Tracheal epithelial cell (primary cell): ENCODE data around the gene PFDN5. TPM values are rescaled to one million over a fixed set of nuclear protein-coding genes. Genes with fewer than 3 reads are reported as not detected.

Source experiments
- total RNA-seq: library from RNA; depleted of rRNA; stranded (reverse); fragments of >200 nt; gene quantifications from 2 replicates; pipeline ENCODE4 v1.2.1, GENCODE V29; 2014

PFDN5 gene
- total RNA-seq, result 326 and 408 TPM in 2 replicates

DNA sequence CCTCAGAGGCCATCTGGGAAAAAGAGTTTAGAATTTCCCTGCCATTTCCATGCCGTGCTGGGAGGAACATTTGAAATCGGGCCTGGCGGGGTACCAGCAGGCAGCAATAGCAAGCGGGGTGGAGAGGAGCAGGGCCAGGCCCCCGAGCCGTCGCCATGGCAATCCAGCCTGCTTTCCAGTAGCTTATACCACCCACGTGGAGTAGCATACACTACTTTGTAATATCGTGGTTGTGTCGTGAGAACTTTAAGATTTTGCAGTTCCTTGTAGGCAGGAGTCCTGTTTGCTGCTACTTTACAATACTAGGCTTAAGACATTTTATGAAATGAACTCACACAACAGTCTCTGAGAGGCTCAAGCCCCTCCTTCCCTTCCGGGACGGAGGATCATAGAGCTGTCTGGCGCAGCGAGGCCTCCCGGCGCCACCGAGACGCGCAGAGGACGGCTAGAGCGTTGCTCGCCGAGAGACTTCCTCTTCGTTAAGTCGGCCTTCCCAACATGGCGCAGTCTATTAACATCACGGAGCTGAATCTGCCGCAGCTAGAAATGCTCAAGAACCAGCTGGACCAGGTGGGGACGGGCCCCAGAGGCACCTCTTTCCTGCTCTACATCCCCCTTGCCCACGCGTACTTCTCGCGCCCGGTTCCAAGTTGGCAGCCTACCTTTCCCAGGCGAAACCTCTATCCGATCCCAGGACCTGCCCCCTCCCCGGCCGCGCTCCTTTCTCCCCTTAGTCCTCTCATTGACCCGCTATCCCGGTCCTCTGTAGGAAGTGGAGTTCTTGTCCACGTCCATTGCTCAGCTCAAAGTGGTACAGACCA lies at the start of gene PFDN5:
PFDN5 (plus strand) TSS at position 473 of the 821 bp plus-strand sequence; CDS start at position 499, 26 bp downstream.

DNA sequence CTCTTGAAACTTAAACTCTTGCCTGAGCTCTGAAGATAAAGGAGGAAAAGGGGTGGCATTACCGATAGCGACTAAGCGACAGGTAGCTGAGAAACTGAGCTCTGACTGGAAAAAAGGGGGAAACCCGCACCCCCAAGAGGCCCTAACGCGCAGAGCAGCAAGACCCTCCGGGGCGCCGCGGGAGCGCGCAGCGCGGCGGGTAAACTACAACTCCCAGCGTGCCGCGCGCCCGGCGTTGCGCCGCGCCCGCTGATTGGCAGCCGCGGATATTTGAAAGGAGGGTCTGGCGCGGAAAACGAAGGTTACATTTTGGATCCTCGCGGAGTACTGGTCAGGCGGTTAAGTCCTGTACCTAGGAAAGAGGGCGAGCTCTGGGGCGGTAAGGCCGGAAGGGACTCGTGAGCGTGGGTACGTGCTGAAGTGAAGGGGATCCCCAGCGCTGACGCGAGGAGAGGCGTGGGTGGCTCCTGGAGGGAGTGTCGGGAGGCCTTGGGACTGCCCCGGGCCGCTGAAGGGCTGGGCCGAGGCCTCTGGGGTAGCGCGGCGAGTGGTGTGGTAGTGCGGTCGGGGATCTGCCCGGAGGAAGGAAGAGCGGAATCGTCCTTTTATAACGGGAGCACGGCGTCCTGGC lies 27.2 kb upstream of the PFDN5 start, which contains the start of gene ESPL1:
ESPL1 (plus strand) TSS at position 301 of the 631 bp plus-strand sequence. CDS start 468 bp downstream, outside the sequence.

DNA sequence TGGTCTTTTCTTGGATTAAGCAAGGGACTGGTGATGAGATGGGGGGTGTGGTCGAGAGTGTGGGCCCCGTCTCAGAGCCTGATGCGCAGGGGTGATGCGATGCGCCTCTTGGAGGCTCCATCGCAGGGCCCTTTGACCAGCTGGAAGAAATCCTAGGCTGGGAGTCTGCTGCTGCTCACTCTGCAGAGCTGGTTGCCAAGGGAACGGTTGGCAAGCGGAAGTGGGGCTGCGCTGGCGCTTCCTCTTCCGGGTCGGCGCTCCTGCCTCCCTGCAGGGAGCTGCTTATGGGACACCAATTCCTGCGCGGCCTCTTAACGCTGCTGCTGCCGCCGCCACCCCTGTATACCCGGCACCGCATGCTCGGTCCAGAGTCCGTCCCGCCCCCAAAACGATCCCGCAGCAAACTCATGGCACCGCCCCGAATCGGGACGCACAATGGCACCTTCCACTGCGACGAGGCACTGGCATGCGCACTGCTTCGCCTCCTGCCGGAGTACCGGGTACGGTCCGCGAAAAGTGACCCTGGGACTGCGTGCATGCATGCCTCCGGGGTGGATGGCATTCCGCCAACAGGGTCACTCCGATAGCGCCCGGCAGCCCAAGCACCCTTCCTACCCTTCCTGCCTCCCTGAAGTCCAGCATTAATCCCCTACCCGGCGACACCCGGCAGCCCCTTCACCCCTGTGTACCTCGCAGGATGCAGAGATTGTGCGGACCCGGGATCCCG lies 4.3 kb downstream of the PFDN5 start, which contains the start of gene MYG1:
MYG1 (plus strand) TSS at position 242 of the 727 bp plus-strand sequence; CDS start at position 285, 43 bp downstream.

DNA sequence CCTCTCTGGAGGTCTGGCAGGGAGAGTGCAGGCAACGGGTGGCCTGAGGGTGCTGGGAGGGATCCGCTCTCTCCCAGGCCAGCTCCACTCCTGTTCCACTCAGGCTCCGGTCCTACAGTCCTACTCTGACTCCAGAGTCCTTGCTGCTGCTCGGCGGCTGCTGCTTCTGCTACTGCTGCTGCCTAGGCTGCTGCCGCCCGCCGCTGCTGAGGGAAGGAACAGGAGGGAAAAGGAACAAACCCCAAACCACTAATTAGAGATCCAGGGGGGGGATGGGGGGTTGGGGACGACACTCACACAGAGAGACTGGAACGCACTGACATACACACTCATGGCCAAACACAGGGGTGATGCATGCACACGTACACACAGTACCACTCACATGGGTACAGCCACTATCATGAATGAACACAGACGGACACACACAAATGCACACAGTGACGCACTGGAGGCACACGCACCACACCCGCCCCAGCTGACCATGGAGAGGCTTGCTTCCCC lies 40.9 kb downstream of the PFDN5 start, which contains the start of gene SP7:
SP7 (minus strand) TSS at position 174 of the 501 bp plus-strand sequence. CDS start 708 bp downstream, outside the sequence.

Other genes with a start within 250 kb of the PFDN5 start
- gene TNS2, start 245.5 kb upstream of the PFDN5 start, total RNA-seq, result 0.43 and 2.7 TPM in 2 replicates
- gene SPRYD3, start 216.2 kb upstream of the PFDN5 start, total RNA-seq, result 9.0 and 17.1 TPM in 2 replicates
- 37.1 and 76.5 TPM in 2 replicates for gene IGFBP6, start 197.9 kb upstream of the PFDN5 start, total RNA-seq
- not detected in 2 replicates for gene SOAT2, start 192.1 kb upstream of the PFDN5 start, total RNA-seq
- gene ZNF740, start 114.8 kb upstream of the PFDN5 start, total RNA-seq, result 8.9 and 10.7 TPM in 2 replicates
- gene CSAD, start 114.6 kb upstream of the PFDN5 start, total RNA-seq, result 1.5 and 3.4 TPM in 2 replicates
- 3.4 and 9.4 TPM in 2 replicates for gene ITGB7, start 88.3 kb upstream of the PFDN5 start, total RNA-seq
- gene RARG, start 63.3 kb upstream of the PFDN5 start, total RNA-seq, result 35.9 and 65.4 TPM in 2 replicates
- 0.64 and 1.4 TPM in 2 replicates for gene ESPL1, start 27.2 kb upstream of the PFDN5 start, total RNA-seq
- gene MYG1, start 4.2 kb downstream of the PFDN5 start, total RNA-seq, result 34.5 and 43.1 TPM in 2 replicates
- gene AAAS, start 26.1 kb downstream of the PFDN5 start, total RNA-seq, result 26.2 and 26.7 TPM in 2 replicates
- gene SP7, start 40.8 kb downstream of the PFDN5 start, total RNA-seq, result not detected in 2 replicates
- gene SP1, start 84.6 kb downstream of the PFDN5 start, total RNA-seq, result 19.3 and 34.3 TPM in 2 replicates
- gene AMHR2, start 128.3 kb downstream of the PFDN5 start, total RNA-seq, result not detected in 2 replicates
- gene PRR13, start 146.2 kb downstream of the PFDN5 start, total RNA-seq, result 26.7 and 33.9 TPM in 2 replicates
- 176 and 182 TPM in 2 replicates for gene PCBP2, start 156.6 kb downstream of the PFDN5 start, total RNA-seq
- gene MAP3K12, start 203.9 kb downstream of the PFDN5 start, total RNA-seq, result 4.7 and 5.3 TPM in 2 replicates
- gene TARBP2, start 205.7 kb downstream of the PFDN5 start, total RNA-seq, result 37.9 and 39.3 TPM in 2 replicates
- gene NPFF, start 211.9 kb downstream of the PFDN5 start, total RNA-seq, result not detected in 2 replicates